VCaP (cell line): ENCODE results near the gene TENM3.

Source experiments
- H3K27ac ChIP-seq: fragments of 450-650 bp; 2 replicates; pipeline ENCODE4 v1.5.1; 2017
- CTCF ChIP-seq: fragments of 450-650 bp; conservative IDR thresholded peaks from 2 replicates; pipeline ENCODE4 v1.5.1; 2017; ENCODE audit warnings: mild to moderate bottlenecking, moderate library complexity

The TENM3 gene

GRCh38 chr4:182307746-182308145 is 64.5 kb downstream of the TENM3 start:
- no peak for TF ChIP-seq CTCF
- H3K27ac ChIP-seq: no peak overlapping the region

GRCh38 chr4:182309877-182310276 is 66.7 kb downstream of the TENM3 start:
- TF ChIP-seq CTCF: no peak
- no peak overlapping the region for H3K27ac ChIP-seq

- TF ChIP-seq CTCF: no peak
Observed at GRCh38 chr4:182310316-182310715, 67.1 kb downstream of the TENM3 start.

GRCh38 chr4:182310962-182311361 is 67.8 kb downstream of the TENM3 start:
- no peak for TF ChIP-seq CTCF
- H3K27ac ChIP-seq: no peak overlapping the region

More at GRCh38 chr4:182310316-182310715, 67.1 kb downstream of the TENM3 start:
- H3K27ac ChIP-seq: no peak overlapping the region

- no peak for TF ChIP-seq CTCF
Observed at GRCh38 chr4:182314537-182314936, 71.3 kb downstream of the TENM3 start.

GRCh38 chr4:182318256-182318655 is 75.1 kb downstream of the TENM3 start:
- H3K27ac ChIP-seq: no peak overlapping the region
- no peak for TF ChIP-seq CTCF

More at GRCh38 chr4:182314537-182314936, 71.3 kb downstream of the TENM3 start:
- H3K27ac ChIP-seq: no peak overlapping the region

- TF ChIP-seq CTCF: no peak
- H3K27ac ChIP-seq: no peak overlapping the region
Observed at GRCh38 chr4:182320092-182320491, 76.9 kb downstream of the TENM3 start.

GRCh38 chr4:182320580-182320979 is 77.4 kb downstream of the TENM3 start:
- H3K27ac ChIP-seq: no peak overlapping the region
- TF ChIP-seq CTCF: no peak
